HuH-7.5 (cell line): Measurements from ENCODE around the gene CAPN9.

Source experiments
- DNase-seq: peaks from one replicate; pipeline ENCODE4 v3.0.0; 2011; ENCODE audit warnings: low spot score

CAPN9 gene

DNA sequence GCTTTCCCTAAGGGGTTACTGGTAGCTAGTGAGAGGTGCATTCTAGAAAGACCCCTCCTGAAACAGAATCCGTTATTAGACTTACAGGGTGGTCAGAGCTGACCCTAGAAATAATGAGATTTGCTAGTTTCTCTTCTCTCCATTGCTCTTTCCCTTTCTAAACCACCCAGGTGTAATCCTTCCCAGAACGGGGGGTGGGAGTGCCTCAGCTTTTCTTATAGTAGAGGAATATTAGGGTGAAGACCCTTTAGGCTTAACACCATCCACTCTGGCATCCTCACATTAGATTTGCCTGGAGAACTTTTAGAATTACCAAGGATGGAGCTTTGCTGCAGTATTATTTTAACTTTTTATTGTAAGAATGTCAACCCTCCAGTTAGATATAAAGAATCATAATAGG is 49.4 kb downstream of the CAPN9 start:
- no peak for DNase-seq

DNA sequence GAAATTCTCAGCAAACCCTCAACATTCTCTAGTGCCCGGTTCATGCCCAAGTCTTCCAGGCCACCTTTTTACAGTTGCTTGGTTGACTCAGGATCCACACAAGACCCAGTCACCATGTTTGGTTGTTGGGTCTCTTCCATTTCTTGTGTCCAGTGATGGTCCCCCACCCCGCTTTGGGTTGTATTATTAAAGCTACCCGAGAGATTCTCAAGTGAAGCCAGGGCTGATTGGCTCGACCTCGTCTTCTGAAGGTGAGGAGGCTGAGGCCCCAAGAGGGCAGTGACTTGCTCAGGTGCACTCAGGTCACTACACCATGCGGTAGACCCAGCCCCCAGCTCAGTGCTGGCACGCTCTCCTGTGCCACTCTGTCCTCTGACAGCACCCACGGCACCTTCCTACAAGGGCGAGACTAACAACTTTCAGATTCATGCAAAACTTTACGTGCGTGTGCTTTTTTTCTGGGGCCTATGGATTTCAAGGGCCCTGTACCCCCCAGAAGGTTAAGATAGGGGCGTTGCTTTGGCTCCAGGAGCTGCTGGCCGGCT is 50.3 kb downstream of the CAPN9 start:
- no peak for DNase-seq

DNA sequence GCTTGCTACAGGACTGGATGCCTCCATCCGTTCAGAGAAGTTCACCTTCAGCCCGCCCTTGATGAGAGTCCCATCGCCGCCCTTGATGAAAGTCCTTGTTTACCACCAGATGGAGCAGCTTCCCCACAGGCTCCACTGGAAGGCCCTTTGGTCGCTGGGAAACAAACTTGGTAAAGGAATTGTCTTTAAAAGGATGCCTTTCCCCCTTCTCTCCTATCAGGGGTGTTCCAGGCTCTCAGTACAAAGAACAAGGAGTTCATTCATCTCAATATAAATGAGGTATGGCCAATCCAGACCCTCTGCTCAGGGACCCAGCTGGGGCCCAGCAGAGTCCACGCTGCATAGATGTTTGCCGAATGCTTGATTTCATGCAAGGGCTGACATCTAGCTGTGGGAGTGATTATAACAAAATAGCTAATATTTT is 50.8 kb downstream of the CAPN9 start:
- peak; percentile 60 for DNase-seq

DNA sequence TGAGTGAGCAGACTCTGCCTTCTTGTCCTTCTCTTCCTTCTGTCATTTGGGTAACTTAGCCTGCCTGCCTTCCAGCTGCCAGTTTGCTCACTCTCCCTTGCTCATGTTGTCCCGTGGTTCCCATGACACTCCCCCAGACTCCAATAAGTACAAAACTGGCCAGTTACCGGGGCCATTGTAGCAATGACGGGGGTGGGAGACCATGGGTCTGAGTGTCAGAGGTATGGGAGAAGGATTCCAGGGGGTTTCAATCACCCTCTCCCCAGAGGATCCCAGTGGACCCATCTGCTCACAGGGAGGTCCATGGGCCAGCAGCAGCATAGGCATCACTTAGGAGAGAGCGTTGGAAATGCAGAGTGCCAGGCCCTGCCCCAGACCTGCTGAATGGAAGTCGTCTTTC is 51.3 kb downstream of the CAPN9 start:
- no peak for DNase-seq

DNA sequence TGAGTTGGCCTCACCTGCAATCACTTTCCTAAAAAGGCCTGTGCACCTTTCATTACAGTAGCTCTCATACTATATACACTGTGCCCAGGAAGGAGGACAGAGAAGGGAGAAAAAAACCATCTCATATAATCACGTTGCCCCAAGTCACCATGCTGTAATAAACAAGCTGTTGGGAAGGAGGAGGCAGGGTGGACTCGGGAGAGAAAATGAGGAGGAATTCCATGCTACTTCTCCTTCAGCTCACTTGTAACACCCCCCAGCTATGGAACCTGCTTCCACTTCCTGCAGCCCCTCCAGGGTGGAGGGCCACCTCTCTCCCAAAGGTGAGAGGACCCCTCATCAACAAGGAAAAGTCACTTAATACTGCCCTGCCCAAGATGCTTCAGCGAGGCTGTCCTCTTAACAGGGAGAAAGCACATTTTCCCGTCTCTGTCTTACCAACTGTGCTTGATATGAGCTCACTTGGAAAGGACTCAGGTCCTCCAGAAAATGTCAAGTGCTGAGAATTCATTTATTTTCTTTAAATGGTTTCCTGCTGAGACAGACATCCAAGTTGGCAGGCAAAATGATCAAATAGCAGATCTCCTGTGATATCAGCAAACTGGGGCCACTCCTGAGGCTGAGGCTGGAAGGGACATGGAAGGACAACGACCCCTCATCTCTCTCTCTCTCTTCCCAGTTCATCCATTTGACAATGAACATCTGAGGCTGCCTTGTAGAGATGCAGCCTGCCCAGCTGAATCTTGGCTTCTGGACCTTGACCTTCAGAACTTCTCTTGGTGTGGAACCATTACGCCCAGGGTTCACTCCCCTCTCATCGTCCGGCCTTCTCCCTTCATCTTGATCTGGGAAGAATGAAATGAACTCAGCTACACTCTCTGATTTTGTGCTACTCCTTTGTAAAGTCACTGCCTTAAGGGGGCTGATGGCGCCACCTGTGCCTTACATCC is 54.0 kb downstream of the CAPN9 start:
- DNase-seq = no peak

DNA sequence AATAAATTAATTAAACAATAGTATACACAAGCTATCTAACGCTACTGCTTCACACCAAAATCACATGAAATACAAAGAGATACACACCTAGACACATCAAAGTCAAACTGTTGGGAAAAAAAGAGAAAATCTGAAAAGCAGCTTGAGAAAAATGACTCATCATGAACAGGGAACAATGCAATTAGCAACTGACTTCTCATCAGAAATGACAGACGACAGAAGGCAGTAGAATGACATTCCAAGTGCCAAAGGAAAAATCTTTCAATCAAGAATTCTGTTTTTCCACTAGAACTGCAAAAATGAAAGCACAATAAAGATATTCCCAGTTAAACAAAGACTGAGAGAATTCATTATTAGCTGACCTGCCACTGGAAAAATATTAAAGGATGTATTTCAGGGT is 57.2 kb downstream of the CAPN9 start:
- DNase-seq = no peak

DNA sequence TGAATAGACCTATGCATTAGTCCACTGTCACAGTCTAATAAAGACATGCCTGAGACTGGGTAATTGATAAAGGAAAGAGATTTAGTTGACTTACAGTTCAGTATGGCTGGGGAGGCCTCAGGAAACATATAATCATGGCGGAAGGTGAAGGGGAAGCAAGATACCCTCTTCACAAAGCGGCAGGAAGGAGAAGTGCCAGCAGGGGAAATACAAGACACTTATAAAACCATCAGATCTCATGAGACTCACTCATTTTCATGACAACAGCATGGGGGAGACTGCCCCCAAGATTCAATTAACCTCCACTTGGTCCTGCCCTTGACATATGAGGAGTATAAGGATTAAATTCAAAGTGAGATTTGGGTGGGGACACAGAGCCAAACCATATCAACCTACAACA is 59.4 kb downstream of the CAPN9 start:
- DNase-seq = no peak

DNA sequence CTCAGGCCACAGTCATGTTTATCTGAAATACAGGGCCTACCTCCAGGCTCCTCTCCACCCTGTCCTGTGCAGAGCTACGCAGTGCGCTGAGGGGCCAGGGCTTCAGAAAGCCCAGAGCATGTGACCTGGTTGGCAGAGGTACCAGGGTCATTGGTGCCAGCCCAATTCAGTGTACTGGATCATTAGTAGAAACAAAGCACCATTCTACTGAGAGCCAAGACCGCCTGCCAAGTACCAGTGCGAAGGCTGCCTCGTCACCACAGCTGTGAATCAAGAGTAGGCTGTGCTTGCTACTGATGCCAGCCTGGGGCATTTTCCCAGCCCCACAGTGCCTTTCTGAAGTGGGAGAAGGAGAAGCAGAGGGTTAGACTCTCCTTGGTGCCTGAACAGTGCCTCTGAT is 59.8 kb downstream of the CAPN9 start:
- DNase-seq = no peak

DNA sequence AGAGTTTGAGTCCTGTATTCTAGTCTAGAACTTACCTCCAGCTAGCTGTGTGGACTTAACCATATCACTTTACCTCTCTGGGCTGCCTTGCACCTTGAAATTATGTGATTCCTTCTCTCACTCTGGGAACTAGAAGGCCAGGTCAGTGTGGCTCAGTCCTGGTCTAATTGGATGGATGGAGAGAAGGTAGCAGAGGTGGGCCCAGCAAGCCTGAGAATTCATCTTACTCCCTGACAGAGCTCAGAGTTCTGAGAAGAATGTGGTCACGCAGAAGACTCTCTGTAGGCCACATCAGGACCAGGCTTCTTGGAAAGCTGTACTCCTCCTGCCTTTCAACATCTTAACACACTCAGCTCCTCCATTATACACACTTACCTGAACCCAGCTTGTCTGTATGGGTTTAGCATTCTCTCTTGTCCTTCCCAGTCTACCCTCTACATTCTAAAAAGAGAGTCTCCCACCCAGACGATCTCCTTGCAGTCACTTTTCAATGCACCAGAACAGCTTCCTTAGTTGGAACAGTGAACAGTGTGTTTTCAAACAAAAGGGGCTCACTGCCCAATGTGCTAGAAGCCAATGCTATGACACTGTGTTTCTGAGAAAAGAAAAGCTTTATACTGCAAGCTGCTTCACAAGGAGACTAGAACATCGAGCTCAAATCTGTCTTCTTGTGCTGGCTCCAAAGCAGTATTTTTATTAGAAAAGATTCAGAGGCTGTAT is 60.5 kb downstream of the CAPN9 start:
- no peak for DNase-seq

DNA sequence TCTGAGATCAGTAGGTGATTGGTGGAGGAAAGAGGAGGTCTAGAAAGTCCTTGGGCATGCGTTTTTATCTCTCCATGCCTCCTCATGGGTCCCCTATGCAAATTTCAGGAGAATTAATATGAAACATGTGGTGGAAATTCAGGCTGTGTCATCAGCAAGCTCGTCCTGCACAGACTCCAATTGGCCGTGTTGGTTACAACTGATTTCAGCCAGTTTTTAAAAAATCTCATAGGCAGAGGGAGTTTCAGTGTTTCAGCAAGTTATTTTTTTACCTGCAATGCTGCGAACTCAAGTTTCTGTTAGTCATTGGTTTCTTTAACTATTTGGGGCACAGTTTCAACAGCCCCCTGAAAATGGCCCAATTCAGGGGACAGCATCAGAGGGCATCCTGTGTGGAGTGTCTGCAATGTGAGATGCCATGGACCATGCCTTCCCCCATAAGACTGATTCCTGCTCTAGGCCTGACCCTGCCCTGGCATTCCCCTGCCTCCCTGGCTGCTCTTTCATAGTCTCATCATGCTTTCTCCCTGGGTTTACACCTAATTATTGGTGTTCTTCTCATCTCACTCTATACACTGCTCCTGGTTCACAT is 61.2 kb downstream of the CAPN9 start:
- no peak for DNase-seq

DNA sequence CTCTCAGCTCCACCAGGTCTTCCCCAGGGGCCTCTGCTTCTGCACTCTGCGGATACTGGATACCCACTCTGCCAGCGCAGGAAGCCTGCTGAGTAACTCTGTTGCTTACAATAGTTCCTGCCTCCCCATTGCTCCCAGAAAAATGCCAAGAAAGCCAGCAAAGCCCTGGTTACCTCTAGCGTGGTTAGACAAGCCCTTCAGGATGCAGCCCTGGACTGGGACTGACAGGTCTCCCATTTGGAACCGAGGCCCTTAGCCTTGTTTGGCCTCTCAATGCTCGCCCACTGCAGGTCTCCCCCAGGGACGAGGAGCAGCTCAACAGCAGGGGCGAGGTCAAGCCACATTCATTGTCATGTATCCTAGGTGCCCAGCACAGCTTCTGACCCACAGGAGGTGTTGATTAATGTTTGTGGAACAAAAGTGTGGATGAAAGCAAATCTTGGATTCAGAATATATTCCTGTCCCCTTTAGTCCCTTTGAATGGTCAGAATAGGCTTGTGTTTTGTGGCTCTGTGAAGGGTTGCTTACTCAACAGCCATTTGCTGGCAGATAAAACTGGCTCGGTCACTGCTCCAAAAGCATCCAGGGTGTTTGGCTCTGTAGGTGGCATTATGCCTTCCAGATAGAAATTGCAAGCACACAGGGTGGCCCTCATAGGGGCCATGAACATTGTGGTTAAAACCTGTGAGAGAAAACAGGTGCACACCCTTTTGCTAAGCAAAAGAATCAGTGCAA is 62.2 kb downstream of the CAPN9 start:
- DNase-seq = no peak

DNA sequence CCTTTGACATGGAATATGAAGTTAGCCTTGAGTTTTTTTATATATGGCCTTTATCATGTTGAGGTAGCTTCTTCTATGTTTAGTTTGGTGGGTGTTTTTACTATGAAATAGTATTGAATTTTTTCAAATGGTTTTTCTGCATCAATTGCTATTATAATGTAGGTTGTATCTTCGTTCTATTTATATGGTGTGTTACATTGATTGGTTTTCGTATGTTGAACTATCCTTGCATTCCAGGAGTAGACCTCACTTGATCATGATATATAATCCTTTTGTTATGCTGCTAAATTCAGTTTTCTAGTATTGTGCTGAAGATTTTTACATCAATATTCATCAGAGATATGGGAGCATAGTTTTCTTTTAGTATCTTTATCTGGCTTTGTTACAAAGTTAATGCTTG is 65.4 kb downstream of the CAPN9 start:
- DNase-seq = no peak

DNA sequence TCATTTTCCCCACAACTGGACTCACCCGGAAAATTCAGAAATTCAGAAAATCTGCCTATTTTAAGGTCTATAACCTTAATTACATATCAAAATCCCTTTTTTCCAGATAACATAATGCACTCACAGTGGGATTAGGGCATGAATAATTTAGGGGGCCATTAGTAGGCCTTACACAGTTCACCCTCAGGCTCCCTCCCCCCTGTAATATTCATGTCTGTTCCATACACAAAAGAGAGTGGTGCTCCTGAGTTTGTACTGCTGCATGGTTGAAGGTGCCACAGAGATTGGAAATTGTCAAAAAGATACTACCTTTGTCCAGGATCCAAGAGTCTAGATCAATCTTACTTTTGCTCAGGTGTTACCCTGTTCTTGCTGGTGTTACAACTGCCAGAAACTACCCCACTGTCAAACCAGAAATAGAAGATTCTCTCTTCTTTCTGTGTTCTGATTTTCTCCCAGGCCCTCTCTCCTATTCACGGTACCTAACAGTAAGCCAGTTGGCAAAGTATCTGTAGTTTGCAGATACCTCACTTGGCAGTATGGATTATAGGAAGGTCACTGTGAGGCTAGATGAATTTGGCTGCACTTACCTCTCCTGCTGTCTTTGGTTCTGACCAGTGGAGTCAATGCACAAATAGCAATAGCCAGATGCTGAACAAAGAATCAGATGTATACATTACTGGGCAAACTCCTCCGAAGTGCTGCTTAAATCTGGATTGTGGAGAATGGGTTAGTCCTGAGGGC is 67.9 kb downstream of the CAPN9 start:
- DNase-seq = no peak

DNA sequence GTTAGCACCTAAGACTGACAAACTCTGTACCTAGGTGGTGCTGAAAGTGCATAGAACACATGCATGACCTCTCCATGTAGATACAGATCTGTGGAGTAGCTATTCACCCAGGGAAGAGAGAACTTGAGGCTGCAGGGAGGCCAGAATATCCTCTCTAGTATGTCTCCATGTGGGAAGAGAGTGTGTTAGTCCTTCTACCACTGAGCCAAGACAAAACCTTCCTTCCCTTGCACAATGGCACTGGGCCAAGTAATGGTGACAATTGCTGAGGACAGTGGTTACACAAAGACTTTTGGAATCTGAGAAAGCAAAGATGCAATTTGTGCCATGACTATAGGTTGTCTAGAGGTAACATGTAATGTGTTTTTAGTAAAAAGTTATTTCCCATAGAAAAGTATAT is 68.8 kb downstream of the CAPN9 start:
- no peak for DNase-seq

DNA sequence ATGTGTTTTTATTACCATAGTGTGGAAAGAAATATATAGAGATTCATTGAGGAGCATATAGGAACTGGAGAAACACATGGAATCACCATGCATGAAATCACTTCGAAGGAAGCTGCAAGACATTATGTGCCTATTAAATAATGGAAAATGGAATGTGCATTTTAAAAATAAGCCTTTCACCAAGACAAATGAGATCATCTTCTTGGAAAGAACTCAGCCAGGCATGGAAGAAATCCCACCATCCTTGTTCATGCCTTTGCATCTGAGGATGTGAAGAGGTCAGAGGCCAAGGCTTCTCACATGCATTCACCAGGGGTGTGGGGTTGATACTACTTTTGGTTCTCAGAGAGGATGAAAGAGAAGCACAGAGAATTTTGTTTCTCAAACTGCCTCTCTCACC is 71.2 kb downstream of the CAPN9 start:
- DNase-seq = no peak

DNA sequence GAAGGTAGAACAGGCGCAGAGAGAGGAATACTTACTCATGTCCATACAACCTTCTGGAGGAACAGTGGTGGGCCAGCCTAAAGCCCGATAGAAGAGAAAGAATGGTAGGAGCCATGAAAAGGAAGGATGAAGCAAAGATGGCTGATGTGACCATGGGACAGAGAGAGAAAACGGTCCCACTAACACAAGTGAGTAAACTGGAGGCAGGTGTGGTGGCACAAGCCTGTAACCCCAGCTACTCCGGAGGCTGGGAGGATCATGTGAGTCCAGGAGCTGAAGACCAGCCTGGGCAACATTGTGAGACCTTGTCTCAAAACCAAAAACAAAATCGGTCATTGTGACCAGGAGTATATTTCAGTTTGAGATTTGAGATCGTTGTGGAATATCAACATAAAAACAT is 71.7 kb downstream of the CAPN9 start:
- DNase-seq = no peak

DNA sequence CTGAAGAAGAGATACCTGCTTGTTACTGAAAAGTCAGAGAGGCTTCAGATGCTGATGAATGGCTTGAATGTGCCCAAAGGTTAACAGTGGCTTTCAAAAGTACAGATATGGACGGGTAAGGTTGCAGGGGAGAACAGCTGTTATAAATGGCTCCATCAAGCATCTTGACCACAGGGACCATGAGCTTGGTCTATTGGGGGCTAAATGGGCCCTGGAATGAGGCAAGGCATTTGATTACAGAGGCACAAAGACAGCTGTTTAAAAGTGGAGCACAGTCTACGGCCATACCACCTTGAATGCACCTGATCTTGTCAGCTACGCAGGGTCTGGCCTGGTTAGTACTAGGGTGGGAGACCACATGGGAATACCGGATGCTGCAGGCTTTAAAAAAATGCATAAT is 72.8 kb downstream of the CAPN9 start:
- DNase-seq = no peak

DNA sequence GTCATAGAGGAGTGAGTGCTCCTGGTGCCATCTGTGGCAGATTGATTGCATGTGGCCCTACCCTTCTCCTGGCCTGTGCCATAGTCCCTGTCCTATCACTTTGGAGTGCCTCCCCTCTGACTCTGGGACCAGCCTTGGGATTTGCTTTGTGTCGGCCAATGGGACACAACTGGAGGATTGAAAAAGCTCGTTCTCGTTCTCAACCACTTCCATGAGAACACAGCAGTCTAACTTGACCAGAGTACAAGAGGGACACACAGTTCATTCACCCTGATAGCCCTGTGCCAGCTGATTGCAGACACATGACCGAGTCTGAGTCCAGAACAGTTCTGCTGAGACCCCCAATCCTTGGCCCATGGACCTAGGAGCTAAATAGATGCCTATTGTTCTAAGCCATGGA is 73.4 kb downstream of the CAPN9 start:
- no peak for DNase-seq

DNA sequence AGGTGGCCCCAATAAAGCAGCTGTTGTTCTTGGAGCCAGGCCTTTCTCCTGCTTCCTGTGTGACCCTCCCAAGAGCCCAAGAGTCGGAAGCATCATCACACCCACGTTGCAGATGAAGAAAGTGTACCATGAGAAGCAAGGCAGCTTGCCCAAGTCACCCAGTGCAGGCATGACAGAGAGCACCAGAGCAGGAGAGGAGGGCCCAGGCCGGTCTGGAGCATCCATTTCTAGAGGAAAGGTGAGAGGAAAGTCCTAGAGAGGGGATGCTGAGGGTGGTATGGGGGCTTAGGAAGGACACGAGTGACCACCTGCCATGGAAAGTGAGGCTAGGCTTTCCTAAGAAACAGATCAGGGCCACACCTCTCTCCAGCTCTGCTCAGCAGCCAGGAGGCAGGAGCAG is 74.2 kb downstream of the CAPN9 start:
- no peak for DNase-seq

DNA sequence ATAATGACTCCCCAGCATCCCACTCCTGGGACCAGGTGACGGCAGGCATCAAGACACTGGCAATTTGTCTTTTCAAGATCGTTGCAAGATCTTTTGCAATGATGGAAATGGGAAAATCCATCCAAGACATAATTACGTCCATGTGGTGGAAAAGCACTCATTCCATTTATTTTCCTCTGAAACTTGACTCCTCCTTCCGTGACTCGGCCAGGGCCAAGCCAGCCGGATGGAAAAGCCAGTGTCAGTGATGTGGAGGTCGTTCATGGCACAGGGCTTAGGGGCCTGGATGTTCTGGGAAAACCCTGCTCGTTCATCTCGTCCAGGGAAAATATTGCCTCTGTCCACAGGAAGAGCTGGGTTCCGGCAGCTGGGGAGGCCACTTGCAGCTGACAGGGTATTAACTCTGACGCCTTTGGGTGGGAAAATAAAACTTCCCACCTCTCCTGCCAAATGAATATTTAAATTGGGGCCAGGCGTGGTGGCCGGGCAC is 74.9 kb downstream of the CAPN9 start:
- DNase-seq = no peak

DNA sequence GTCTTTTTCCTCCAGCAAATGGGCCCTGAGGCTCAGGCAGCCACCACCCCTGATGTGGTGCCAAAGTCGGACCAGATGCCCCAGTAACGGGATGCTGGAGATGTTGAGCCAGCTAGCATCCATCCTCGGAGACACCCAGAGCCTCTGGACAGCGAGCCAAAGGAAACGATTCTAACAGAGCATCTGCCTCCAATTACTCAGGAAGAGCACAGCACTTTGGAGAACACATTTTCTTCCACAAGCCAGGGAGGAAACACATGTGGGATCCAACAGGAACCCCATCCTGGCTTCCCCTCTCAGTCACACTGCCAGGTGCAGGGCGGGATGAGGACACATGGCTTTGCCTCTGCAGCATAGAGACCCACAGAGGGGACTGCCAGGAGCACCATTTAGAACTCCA is 76.2 kb downstream of the CAPN9 start:
- DNase-seq = no peak
